A549 (cell line): ENCODE data around the gene DIP2C. TPM values are rescaled to one million over a fixed set of nuclear protein-coding genes. Genes with fewer than 3 reads are reported as not detected.
A peak's percentile ranks its signal among the peaks of the same experiment; 100 is the strongest.
"Not testable (repeated sequence)": the region's sequence is repeated elsewhere in the genome, so short reads cannot be mapped to it uniquely, and the experiment has no call there.

ENCODE experiments used
- ATAC-seq, 2 experiments: fragments of 200-7000 bp in 1 of 2; fragments of >200 bp in 1 of 2; cut with Nextera tagmentation in 1 of 2; cut with Tn5 transposase in 1 of 2; 3 replicates each; pipeline versions ENCODE4 v1.8.0 to v1.9.1; 2018 to 2020; ENCODE audit warnings: mild to moderate bottlenecking in 1 of 2, moderate library complexity in 1 of 2
- CTCF ChIA-PET: fragments of 300-600 bp; sonication (Branson Sonifier 250); formaldehyde crosslinking; extraction: SDS; loops from one replicate; lab custom pipeline; 2021; ENCODE audit warnings: antibody characterized with exemption, inconsistent platforms; lab: Yijun Ruan, JAX
- POLR2A ChIA-PET: fragments of 350-600 bp; formaldehyde crosslinking; extraction: SDS; loops from one replicate; lab custom pipeline; 2021; ENCODE audit warnings: antibody characterized with exemption, inconsistent platforms; lab: Yijun Ruan, JAX
- DNase-seq, 2 experiments: peaks; one replicate each; pipeline versions ENCODE4 v3.0.0 to v3.0.0-alpha.2; 2011 to 2016; ENCODE audit warnings: low read depth in 1 of 2, low spot score in 1 of 2
- FAIRE-seq: peaks from 2 replicates; lab custom pipeline; 2011; peaks lifted over from hg19 to GRCh38; lab: Jason Lieb, UNC
- H3K27ac ChIP-seq, 2 experiments: fragments of >200 bp; sonication (Bioruptor Twin); formaldehyde crosslinking; 3 replicates each; pipeline ENCODE4 v1.5.1; 2016 to 2017
- H3K4me1 ChIP-seq: fragments of >200 bp; sonication (Bioruptor Twin); formaldehyde crosslinking; 3 replicates; pipeline ENCODE4 v1.6.1; 2016
- H3K4me2 ChIP-seq: fragments of >200 bp; sonication (Bioruptor Twin); formaldehyde crosslinking; 3 replicates; pipeline ENCODE4 v1.6.1; 2016
- H3K4me3 ChIP-seq: fragments of >200 bp; sonication (Bioruptor Twin); formaldehyde crosslinking; 3 replicates; pipeline ENCODE4 v1.5.1; 2016
- H3K9me3 ChIP-seq: fragments of >200 bp; sonication (Bioruptor Twin); formaldehyde crosslinking; 3 replicates; pipeline ENCODE4 v1.6.1; 2016
- ATOH8 ChIP-seq: fragments of 250-450 bp; sonication (Bioruptor Pico); IDR thresholded peaks from 2 replicates; pipeline ENCODE4 v1.5.0; 2020; ENCODE audit warnings: low read depth, mild to moderate bottlenecking, moderate library complexity
- BCL3 ChIP-seq: fragments of >200 bp; sonication (Bioruptor Twin); formaldehyde crosslinking; IDR thresholded peaks from 3 replicates; pipeline ENCODE4 v1.6.1; 2016
- BHLHE40 ChIP-seq: IDR thresholded peaks from 2 replicates; pipeline ENCODE4 v1.6.1; 2012; ENCODE audit warnings: low read depth, low read length, inconsistent platforms
- CBX8 ChIP-seq: fragments of 200-600 bp; sonication (generic); IDR thresholded peaks from 2 replicates; pipeline ENCODE4 v1.6.1; 2016
- ELK1 ChIP-seq: fragments of 150-350 bp; IDR thresholded peaks from 2 replicates; pipeline ENCODE4 v1.6.1; 2014; ENCODE audit warnings: low read depth, mild to moderate bottlenecking, low read length
- FOSL2 ChIP-seq, 2 experiments: fragments of 450-650 bp in 1 of 2; fragments of >200 bp in 1 of 2; sonication (Bioruptor Twin) in 1 of 2; formaldehyde crosslinking; IDR thresholded peaks; 2 replicates each; pipeline versions ENCODE4 v1.5.0 to v1.6.1; 2016 to 2020; ENCODE audit warnings: mild to moderate bottlenecking in 1 of 2, moderate library complexity in 1 of 2
- FOXS1 ChIP-seq: fragments of 250-450 bp; sonication (Bioruptor Pico); IDR thresholded peaks from 2 replicates; pipeline ENCODE4 v1.5.0; 2020; ENCODE audit warnings: mild to moderate bottlenecking, moderate library complexity
- GATA3 ChIP-seq: IDR thresholded peaks from 2 replicates; pipeline ENCODE4 v1.6.1; 2012; ENCODE audit warnings: borderline replicate concordance
- HOXB5 ChIP-seq: fragments of 250-450 bp; sonication (Bioruptor Pico); IDR thresholded peaks from 2 replicates; pipeline ENCODE4 v1.5.0; 2020; ENCODE audit warnings: mild to moderate bottlenecking, moderate library complexity
- JUN ChIP-seq, 2 experiments: fragments of >200 bp; sonication (Bioruptor Twin); formaldehyde crosslinking; IDR thresholded peaks; 2 replicates in 1 of 2; 3 replicates in 1 of 2; pipeline ENCODE4 v1.6.1; 2016 to 2017
- JUNB ChIP-seq: fragments of >200 bp; sonication (Bioruptor Twin); formaldehyde crosslinking; IDR thresholded peaks from 2 replicates; pipeline ENCODE4 v1.6.1; 2016
- MAZ ChIP-seq: fragments of 150-350 bp; IDR thresholded peaks from 2 replicates; pipeline ENCODE4 v1.6.1; 2014; ENCODE audit warnings: antibody characterized with exemption, low read depth, low read length, borderline replicate concordance
- MYC ChIP-seq: IDR thresholded peaks from 2 replicates; pipeline ENCODE4 v1.6.1; 2012; ENCODE audit warnings: mild to moderate bottlenecking, inconsistent platforms, low read length, improper control_type of control experiment, borderline replicate concordance
- NPAS2 ChIP-seq: fragments of 250-450 bp; sonication (Bioruptor Pico); IDR thresholded peaks from 2 replicates; pipeline ENCODE4 v1.8.0; 2022; ENCODE audit warnings: mild to moderate bottlenecking, moderate library complexity, borderline replicate concordance
- PBX3 ChIP-seq: IDR thresholded peaks from 2 replicates; pipeline ENCODE4 v1.6.1; 2012
- POLR2A ChIP-seq: IDR thresholded peaks from 2 replicates; pipeline ENCODE4 v1.6.1; 2012; ENCODE audit warnings: mild to moderate bottlenecking, low read length
- POLR2AphosphoS2 ChIP-seq: conservative IDR thresholded peaks from 2 replicates; pipeline ENCODE4 v1.6.1; 2012; ENCODE audit warnings: low read length, improper control_type of control experiment, inconsistent platforms
- RCOR1 ChIP-seq: fragments of 150-350 bp; IDR thresholded peaks from 2 replicates; pipeline ENCODE4 v1.6.1; 2014; ENCODE audit warnings: antibody characterized with exemption, low read length, low read depth
- RFX5 ChIP-seq: fragments of 450-650 bp; IDR thresholded peaks from 2 replicates; pipeline ENCODE4 v1.7.1; 2014; ENCODE audit warnings: antibody characterized with exemption, mild to moderate bottlenecking, moderate library complexity
- SMC3 ChIP-seq: fragments of >200 bp; sonication (Bioruptor Twin); formaldehyde crosslinking; IDR thresholded peaks from 3 replicates; pipeline ENCODE4 v1.6.1; 2018; ENCODE audit warnings: inconsistent platforms
- SREBF2 ChIP-seq: fragments of 450-650 bp; IDR thresholded peaks from 2 replicates; pipeline ENCODE4 v1.6.1; 2014; ENCODE audit warnings: mild to moderate bottlenecking, moderate library complexity
- ZSCAN20 ChIP-seq: fragments of 250-450 bp; sonication (Bioruptor Pico); IDR thresholded peaks from 2 replicates; pipeline ENCODE4 v1.8.0; 2022; ENCODE audit warnings: mild to moderate bottlenecking, moderate library complexity
- WGBS: methylation state at CpG from one replicate; pipeline ENCODE4 v1.1.6; 2017; ENCODE audit errors: missing lambda C conversion rate; 5-methylcytosine and 5-hydroxymethylcytosine counted together
- polyA plus RNA-seq, 4 experiments: library from polyadenylated mRNA; depleted of rRNA in 3 of 4; stranded (reverse); fragments of >200 nt; fragmentation: RNase III in 1 of 4; extraction: RNeasy Plus Mini Kit Qiagen cat#74134 plus additional on column Dnase treatment in 1 of 4; gene quantifications; 2 replicates in 3 of 4; 3 replicates in 1 of 4; pipeline ENCODE4 v1.2.3, GENCODE V29; 2011 to 2017

The DIP2C gene
- polyA plus RNA-seq, 2 of the 4 experiments (the other 2 are of a cell fraction) = 3.7 to 5.0 TPM

GRCh38 chr10:425365-425764 is 264.1 kb downstream of the DIP2C start:
- DNase-seq; ATAC-seq; H3K9me3 ChIP-seq; H3K4me1 ChIP-seq; CTCF ChIA-PET; FAIRE-seq; H3K4me3 ChIP-seq; POLR2A ChIA-PET; H3K27ac ChIP-seq; H3K4me2 ChIP-seq; TF ChIP-seq FOSL2 (IDR thresholded peaks at IDR 0.05): not testable (repeated sequence)
- peak; percentile 33; the same call in 1 of the 2 replicates for TF ChIP-seq FOSL2 (CRISPR knock-in tag; IDR thresholded peaks at IDR 0.05)
- WGBS = 96% methylated on average over 12 of the region's 12 CpGs

- ATAC-seq, FAIRE-seq, DNase-seq, H3K4me1 ChIP-seq, H3K27ac ChIP-seq, H3K4me3 ChIP-seq, POLR2A ChIA-PET, CTCF ChIA-PET, H3K4me2 ChIP-seq, H3K9me3 ChIP-seq: not testable (repeated sequence)
- 90% methylated on average over 9 of the region's 11 CpGs for WGBS
These were observed 264.7 kb downstream of the DIP2C start for GRCh38 chr10:424724-425123.

- H3K4me1 ChIP-seq = 0 out of 3 replicates have a peak, but pooled peaks cover 5% of the 10 kb centered on the region
- TF ChIP-seq SMC3 = no peak
- no peak for TF ChIP-seq RCOR1
- no peak for TF ChIP-seq BCL3
- no peak for TF ChIP-seq BHLHE40
- no peak for TF ChIP-seq ELK1
- no peak for TF ChIP-seq ZSCAN20
- TF ChIP-seq POLR2AphosphoS2 = no peak
- H3K4me2 ChIP-seq = no peak overlapping the region
- H3K27ac ChIP-seq = no peak overlapping the region
- ChIA-PET POLR2A (no interaction called here), CTCF (interaction anchor here (0.7 to 1.3 kb wide), 4 partner anchors 13 to 366 kb away, joined by 3 to 5 read pairs (median 4); no protein-coding TSS in a partner anchor)
- no peak for ATAC-seq
- 84% methylated on average over 7 of the region's 7 CpGs for WGBS
- H3K4me3 ChIP-seq = no peak overlapping the region
- H3K9me3 ChIP-seq = no peaks in the 10 kb centered on the region
- no peak for DNase-seq
- FAIRE-seq = no peak
These were observed 266.3 kb downstream of the DIP2C start for GRCh38 chr10:423178-423577.

- ATAC-seq = no peak
- 88% methylated on average over 14 of the region's 14 CpGs for WGBS
These were observed 266.8 kb downstream of the DIP2C start for GRCh38 chr10:422675-423074.

More at GRCh38 chr10:422675-423074, 266.8 kb downstream of the DIP2C start:
- no peak for FAIRE-seq
- H3K4me1 ChIP-seq = 0 out of 3 replicates have a peak, but pooled peaks cover 1% of the 10 kb centered on the region
- no peak overlapping the region for H3K4me3 ChIP-seq
- ChIA-PET POLR2A (no interaction called here), CTCF (interaction anchor here (0.7 to 1.6 kb wide), 3 partner anchors 12 to 366 kb away, joined by 3 to 5 read pairs (median 3); no protein-coding TSS in a partner anchor)
- H3K4me2 ChIP-seq = no peak overlapping the region
- H3K9me3 ChIP-seq = no peaks in the 10 kb centered on the region
- no peak overlapping the region for H3K27ac ChIP-seq
- no peak for TF ChIP-seq SMC3
- no peak for TF ChIP-seq JUN (IDR thresholded peaks at IDR 0.05)
- TF ChIP-seq MYC = no peak
- no peak for TF ChIP-seq NPAS2
- no peak for TF ChIP-seq ATOH8
- no peak for TF ChIP-seq HOXB5 (CRISPR knock-in tag)
- TF ChIP-seq FOXS1 (CRISPR knock-in tag) = no peak
- TF ChIP-seq RFX5 = no peak
- TF ChIP-seq GATA3 = no peak
- TF ChIP-seq MAZ = no peak
- TF ChIP-seq JUNB = no peak
- no peak for TF ChIP-seq POLR2A
- no peak for TF ChIP-seq PBX3
- no peak for TF ChIP-seq POLR2AphosphoS2
- no peak for TF ChIP-seq CBX8
- no peak for TF ChIP-seq SREBF2
- no peak for DNase-seq
